Measurements from ENCODE around the gene SMOC2. TPM values are rescaled to one million over a fixed set of nuclear protein-coding genes. Genes with fewer than 3 reads are reported as not detected.

SMOC2 gene
- total RNA-seq, 2 donors from 2014 or later: not detected

DNA sequence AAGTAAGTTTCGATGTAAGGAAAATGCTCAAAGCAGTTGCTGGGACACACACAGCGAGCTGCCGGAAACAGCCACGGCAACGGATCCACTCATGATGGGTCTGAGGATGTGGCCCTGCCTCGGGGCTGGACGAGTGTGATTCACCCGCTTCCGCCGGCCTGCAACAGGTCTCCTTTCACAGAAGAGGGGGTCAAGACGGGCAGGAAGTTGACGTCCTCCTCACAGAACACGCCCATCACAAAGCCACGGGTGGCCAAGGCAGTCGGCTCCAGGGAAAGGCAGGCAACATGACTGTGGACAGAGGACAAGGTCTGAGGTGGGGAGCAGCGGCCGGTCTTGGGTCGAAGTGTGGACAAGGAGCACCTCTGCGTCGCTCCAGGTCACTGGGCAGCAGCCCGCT is 29.9 kb upstream of the SMOC2 start:
- Mint-ChIP-seq H3K4me1 (no peaks in the 10 kb centered on the region), H3K36me3 (ENCODE audit: low read depth) (no peaks in the 10 kb centered on the region), H3K4me3 (no peak overlapping the region), H3K27ac (no peak overlapping the region), H3K27me3 (peaks cover 14% of the 10 kb centered on the region)
- DNase-seq (no peak), ATAC-seq (no peak)
- no peaks in the 10 kb centered on the region for H3K9me3 ChIP-seq (ENCODE audit: control insufficient read depth, low read length, poor library complexity, severe bottlenecking)

DNA sequence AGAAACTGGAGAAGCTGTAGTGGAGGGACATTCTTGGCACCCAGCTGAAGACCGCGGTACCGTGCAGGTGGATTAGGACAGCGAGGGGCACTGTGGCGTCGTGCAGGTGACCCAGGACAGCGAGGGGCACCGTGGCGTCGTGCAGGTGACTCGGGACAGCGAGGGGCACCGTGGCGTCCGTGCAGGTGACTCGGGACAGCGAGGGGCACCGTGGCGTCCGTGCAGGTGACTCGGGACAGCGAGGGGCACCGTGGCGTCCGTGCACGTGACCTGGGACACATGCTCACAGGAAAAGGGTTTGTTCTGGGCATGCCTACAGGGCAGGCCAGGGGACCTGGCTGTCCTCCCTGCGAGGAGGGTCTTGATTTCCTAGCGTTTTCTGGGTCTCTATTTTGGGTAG is 29.2 kb upstream of the SMOC2 start:
- DNase-seq (no peak), ATAC-seq (no peak)
- Mint-ChIP-seq H3K36me3 (ENCODE audit: low read depth) (no peaks in the 10 kb centered on the region), H3K4me3 (no peak overlapping the region), H3K4me1 (no peaks in the 10 kb centered on the region), H3K27ac (no peak overlapping the region), H3K27me3 (peaks cover 18% of the 10 kb centered on the region)
- no peaks in the 10 kb centered on the region for H3K9me3 ChIP-seq (ENCODE audit: control insufficient read depth, low read length, poor library complexity, severe bottlenecking)

DNA sequence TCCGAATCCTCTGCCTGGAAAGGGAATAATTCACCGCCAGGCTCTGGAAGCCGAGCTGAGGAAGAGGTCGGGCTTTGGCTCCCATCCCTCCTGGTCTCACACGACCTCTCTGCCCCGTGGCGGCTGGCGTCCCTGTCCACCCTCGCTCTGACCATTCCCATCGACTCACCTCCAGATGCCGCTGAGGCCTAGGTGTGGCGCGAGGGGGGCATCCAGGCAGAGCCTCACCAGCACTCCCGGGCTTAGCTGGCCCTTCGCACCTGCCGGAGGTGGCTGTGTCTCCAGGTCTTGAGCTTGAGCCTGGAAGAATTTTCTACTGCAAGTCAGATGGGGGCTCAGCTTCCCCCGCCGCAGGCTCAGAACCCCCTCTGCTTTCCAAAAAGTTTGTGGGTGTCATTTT is 28.5 kb upstream of the SMOC2 start:
- Mint-ChIP-seq H3K27me3 (peaks cover 20% of the 10 kb centered on the region), H3K4me1 (no peaks in the 10 kb centered on the region), H3K36me3 (ENCODE audit: low read depth) (no peaks in the 10 kb centered on the region), H3K27ac (no peak overlapping the region), H3K4me3 (no peak overlapping the region)
- no peak for DNase-seq
- no peak for ATAC-seq
- H3K9me3 ChIP-seq (ENCODE audit: control insufficient read depth, low read length, poor library complexity, severe bottlenecking): no peaks in the 10 kb centered on the region

DNA sequence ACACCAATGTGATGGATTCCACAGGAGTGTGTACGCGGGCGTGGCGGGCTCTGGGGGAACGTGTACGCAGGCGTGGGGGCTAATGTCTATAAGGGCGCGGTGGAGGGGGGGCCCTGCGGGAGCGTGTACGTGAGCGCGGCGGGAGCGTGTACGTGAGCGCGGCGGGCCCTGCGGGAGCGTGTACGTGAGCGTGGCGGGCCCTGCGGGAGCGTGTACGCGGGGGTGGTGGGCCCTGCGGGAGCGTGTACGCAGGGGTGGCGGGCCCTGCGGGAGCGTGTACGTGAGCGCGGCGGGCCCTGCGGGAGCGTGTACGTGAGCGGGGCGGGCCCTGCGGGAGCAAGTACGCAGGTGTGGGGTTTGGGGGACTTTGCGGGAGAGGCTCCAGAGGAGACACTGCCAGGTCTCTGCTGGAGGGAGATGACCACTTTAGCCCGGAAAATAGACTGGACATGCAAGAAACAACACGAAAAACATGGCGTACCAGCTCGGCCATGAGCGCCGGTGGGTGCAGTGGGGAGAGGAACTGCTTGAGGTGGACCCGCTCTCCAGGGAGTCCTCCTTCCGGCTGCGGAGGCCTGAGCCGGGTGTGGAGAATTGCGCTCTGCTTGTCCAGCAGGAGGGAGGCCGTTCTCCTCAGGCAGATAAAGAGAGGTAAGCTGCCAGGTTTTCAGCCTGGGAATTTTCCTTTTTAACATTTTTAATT is 27.8 kb upstream of the SMOC2 start:
- Mint-ChIP-seq H3K27me3 (peaks cover 16% of the 10 kb centered on the region), H3K4me1 (no peaks in the 10 kb centered on the region), H3K27ac (no peak overlapping the region)

DNA sequence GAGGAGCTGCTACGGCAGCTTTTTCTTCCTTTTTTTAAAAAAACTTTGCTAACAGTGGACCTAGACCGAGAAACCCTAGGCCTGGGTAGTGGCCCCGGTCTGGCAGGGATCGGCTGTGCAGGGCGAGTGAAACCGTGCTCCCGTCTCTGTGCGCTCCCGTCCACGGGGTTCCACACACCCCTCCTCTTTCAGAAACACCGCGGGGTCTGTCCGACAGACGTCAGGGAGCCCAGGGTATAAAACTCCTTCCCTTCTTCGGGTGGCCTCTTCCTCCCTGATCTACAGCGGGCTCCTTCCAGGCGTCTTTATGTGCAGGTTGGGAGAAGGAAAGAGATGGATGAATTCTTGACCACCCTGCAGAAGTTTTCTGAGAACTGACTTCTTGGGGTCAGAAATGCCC is 27.1 kb upstream of the SMOC2 start:
- H3K27ac Mint-ChIP-seq: no peak overlapping the region
- no peak for DNase-seq
- peaks cover 20% of the 10 kb centered on the region for H3K27me3 Mint-ChIP-seq
- H3K4me3 Mint-ChIP-seq: no peak overlapping the region
- H3K9me3 ChIP-seq (ENCODE audit: control insufficient read depth, low read length, poor library complexity, severe bottlenecking): no peaks in the 10 kb centered on the region
- H3K36me3 Mint-ChIP-seq (ENCODE audit: low read depth): no peaks in the 10 kb centered on the region
- no peak for ATAC-seq
- H3K4me1 Mint-ChIP-seq: no peaks in the 10 kb centered on the region

More for the DNA sequence above, 27.8 kb upstream of the SMOC2 start:
- no peak overlapping the region for H3K4me3 Mint-ChIP-seq
- H3K9me3 ChIP-seq (ENCODE audit: control insufficient read depth, low read length, poor library complexity, severe bottlenecking): no peaks in the 10 kb centered on the region
- no peaks in the 10 kb centered on the region for H3K36me3 Mint-ChIP-seq (ENCODE audit: low read depth)
- no peak for ATAC-seq
- no peak for DNase-seq

DNA sequence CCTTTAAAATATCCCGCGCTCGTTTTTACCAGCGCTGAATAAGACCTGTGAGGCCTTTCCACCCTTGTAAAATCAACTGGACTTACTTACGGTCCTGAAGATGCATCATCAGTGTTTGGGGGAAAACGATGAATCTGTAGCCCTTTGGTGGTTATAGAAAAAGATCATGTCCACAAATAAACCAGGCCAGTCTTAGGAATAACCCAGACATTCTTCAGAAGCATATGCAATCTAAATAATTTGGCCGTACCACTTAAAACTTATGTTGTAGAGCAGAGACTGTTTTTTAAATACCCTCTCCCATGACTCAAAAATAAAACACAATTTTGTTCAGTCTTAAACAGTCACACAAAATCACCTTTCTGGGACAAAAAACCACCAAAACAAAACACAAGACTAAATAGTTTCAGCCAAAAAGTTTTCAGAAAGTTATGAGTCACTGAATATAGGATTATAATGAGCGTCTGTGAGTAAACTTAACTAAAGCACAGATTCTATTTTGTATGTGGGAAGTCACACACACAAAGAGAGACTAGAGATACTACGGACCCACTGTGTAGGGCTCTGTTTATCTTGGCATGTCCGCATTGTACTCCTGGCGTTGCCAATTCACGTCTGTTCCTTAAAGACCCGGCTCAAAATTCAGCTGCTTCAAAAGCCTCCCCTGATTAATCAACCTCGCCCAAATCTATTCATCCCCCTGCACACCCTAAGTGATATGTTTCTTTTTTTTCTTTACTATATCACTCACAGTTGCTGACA is 26.5 kb upstream of the SMOC2 start:
- no peaks in the 10 kb centered on the region for H3K4me1 Mint-ChIP-seq
- no peak for ATAC-seq

DNA sequence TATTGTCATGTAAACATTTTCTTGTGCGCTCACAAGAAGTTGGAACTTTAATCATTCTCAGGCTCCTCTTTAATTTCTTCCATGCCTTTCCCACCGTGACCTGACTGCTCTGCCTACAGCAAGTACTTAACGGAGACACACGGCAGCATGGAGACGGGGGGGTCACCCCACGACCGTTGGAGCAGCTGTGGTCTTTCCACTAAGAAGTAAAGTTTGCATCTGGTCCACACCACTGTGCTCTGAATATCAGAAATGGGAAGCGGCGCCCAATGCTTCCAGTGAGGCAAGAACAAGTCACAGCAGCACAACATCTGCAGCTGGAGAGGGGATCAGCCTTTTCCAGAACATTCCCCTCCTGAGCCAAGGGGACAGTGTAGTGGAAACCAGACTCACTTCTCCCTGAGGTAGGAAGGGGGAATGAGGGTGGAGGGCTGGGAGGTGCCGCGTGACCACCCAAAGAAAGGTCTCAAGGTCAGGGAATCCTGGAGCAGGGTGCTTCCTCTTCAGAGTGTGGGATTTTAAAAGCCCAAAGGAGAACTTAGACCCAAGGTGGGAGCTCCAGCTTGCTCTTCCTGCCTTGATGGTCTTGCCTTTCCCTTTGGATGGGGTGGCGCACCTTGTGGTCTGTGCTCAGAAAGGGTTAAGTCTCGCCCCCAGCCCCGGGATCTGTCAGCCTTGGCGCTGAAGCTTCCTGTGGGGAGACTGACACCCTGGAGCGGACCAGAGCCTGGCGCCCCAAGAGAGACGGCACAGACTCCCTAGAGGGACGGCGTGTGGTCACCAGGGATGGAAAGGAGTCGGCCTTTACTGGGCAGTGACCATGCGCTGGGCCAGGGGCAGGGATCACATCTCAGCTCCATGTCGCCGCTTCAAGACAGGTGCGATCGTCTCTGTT is 25.6 kb upstream of the SMOC2 start:
- H3K4me1 Mint-ChIP-seq: no peaks in the 10 kb centered on the region
- no peaks in the 10 kb centered on the region for H3K9me3 ChIP-seq (ENCODE audit: control insufficient read depth, low read length, poor library complexity, severe bottlenecking)
- H3K4me3 Mint-ChIP-seq: no peak overlapping the region
- ATAC-seq (no peak), DNase-seq (no peak)
- H3K27ac Mint-ChIP-seq: no peak overlapping the region
- H3K36me3 Mint-ChIP-seq (ENCODE audit: low read depth): no peaks in the 10 kb centered on the region
- H3K27me3 Mint-ChIP-seq: peaks cover 21% of the 10 kb centered on the region

More for the DNA sequence above, 26.5 kb upstream of the SMOC2 start:
- Mint-ChIP-seq H3K27me3 (peaks cover 21% of the 10 kb centered on the region), H3K36me3 (ENCODE audit: low read depth) (no peaks in the 10 kb centered on the region), H3K27ac (no peak overlapping the region), H3K4me3 (no peak overlapping the region)
- no peaks in the 10 kb centered on the region for H3K9me3 ChIP-seq (ENCODE audit: control insufficient read depth, low read length, poor library complexity, severe bottlenecking)
- DNase-seq: no peak

DNA sequence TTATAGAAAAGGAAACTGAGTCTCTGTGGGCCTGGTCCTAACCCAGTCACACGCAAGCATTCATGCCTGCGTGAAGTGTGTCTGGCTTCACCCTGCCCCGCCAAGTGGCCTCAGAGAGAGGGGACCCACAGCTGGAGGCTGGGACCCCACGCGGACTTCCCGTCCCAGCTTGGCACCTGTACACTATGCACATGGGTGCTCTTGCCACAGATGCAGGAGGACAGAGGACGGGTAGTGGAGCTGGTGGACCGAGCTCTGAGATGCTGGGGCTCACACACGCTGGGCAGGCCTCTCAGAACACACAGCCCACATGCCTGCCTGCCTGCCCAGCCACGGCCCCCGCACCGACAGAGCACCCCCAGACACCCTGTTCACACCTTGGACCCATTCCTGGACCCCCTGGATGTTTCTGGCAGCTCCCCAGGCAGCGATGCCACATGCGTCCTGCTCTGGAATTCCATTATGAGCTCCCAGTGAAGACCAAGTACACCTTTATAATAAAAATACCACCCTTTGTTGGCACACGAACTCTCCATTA is 24.9 kb upstream of the SMOC2 start:
- Mint-ChIP-seq H3K36me3 (ENCODE audit: low read depth) (no peaks in the 10 kb centered on the region), H3K27ac (no peak overlapping the region), H3K4me1 (no peaks in the 10 kb centered on the region), H3K4me3 (no peak overlapping the region), H3K27me3 (peaks cover 21% of the 10 kb centered on the region)
- H3K9me3 ChIP-seq (ENCODE audit: control insufficient read depth, low read length, poor library complexity, severe bottlenecking): no peaks in the 10 kb centered on the region
- ATAC-seq: no peak
- no peak for DNase-seq

DNA sequence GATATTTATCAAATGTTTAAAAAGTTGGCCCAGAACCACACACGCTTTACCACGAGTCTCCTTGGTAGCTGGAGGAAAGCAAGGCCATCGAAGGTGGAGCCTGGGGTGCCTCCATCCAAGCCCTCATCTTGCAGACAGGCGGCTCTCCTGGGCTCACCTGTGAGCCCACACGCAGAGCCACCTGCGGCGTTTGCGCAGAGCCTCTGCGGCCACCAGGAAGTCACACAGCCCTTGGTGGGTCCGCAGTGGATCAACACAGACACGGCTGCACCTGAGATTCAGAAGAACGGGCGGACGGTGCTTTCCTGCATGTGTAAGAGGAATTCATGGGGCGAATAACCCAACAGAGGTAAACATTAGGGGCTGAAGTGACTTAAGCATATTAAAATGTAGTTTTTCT is 24.5 kb upstream of the SMOC2 start:
- Mint-ChIP-seq H3K4me1 (no peaks in the 10 kb centered on the region), H3K4me3 (no peak overlapping the region), H3K27ac (no peak overlapping the region), H3K36me3 (ENCODE audit: low read depth) (no peaks in the 10 kb centered on the region), H3K27me3 (peaks cover 26% of the 10 kb centered on the region)
- DNase-seq (no peak), ATAC-seq (no peak)
- H3K9me3 ChIP-seq (ENCODE audit: control insufficient read depth, low read length, poor library complexity, severe bottlenecking): no peaks in the 10 kb centered on the region

DNA sequence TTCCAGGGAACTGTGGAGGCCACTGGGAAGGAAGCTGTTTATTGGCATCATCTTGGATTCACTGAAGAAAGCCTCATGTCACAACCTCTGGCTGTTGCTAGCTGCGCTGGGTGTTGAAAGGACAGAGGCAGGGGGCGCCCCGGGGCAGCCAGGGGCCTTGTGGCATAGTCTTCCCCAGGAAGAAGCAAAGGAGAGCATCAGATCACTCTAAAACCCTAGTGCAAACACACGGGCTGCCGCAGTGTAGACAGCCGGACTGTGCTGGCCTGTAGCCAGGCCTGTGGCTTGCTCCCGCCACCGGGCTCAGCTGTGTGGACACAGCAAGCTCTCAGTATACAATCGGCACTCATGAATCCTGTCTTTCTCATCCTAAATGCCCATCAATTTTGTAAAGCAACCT is 23.8 kb upstream of the SMOC2 start:
- H3K36me3 Mint-ChIP-seq (ENCODE audit: low read depth): no peaks in the 10 kb centered on the region
- DNase-seq (no peak), ATAC-seq (no peak)
- H3K9me3 ChIP-seq (ENCODE audit: control insufficient read depth, low read length, poor library complexity, severe bottlenecking): no peaks in the 10 kb centered on the region
- H3K27ac Mint-ChIP-seq: no peak overlapping the region
- H3K27me3 Mint-ChIP-seq: peaks cover 32% of the 10 kb centered on the region
- H3K4me3 Mint-ChIP-seq: no peak overlapping the region
- H3K4me1 Mint-ChIP-seq: no peaks in the 10 kb centered on the region

DNA sequence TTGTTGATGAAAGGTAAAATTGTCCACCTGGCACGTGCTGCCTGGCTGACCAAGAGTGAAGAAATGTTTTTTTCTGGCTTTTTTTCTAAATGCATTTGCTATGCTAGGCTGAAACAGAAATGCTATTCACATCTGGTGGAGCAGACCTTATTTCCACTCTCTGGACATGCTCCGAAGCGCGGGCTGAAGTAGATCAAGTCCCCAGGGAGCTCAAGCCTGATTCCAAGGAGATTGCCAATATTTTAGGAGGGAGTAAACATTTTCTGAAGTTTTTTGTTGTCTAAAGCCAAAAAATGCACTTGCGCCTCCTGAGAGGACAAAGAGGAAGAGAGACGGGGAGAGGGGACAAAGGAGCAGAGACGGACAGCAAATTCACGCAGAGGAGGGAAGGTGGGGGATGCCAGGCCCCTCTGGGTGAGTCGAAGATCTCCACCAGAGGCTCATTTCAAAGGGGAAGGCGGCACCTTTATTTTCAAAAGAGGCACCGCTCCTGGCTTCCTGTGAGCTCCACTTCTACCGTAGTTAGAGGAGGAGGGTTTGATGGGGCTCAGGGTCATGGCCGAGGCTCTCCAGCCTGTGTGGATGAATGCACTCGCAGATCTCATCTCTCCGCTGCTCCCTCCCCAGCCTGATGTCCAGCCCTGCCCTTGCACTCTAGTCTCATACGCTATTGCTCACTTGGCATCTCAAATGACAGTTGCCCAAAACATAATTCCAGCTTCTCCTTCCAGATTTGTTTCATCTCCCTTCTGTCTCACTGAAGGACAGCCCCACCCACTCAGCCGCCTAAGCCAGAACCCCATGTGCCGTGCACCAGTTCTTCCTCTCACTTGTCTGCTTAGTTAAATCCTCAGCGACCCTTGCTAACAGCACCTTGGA is 23.1 kb upstream of the SMOC2 start:
- H3K4me3 Mint-ChIP-seq: no peak overlapping the region
- H3K4me1 Mint-ChIP-seq: no peaks in the 10 kb centered on the region
- H3K9me3 ChIP-seq (ENCODE audit: control insufficient read depth, low read length, poor library complexity, severe bottlenecking): no peaks in the 10 kb centered on the region
- DNase-seq: no peak
- no peak overlapping the region for H3K27ac Mint-ChIP-seq
- ATAC-seq: no peak
- no peaks in the 10 kb centered on the region for H3K36me3 Mint-ChIP-seq (ENCODE audit: low read depth)
- H3K27me3 Mint-ChIP-seq: peaks cover 35% of the 10 kb centered on the region

DNA sequence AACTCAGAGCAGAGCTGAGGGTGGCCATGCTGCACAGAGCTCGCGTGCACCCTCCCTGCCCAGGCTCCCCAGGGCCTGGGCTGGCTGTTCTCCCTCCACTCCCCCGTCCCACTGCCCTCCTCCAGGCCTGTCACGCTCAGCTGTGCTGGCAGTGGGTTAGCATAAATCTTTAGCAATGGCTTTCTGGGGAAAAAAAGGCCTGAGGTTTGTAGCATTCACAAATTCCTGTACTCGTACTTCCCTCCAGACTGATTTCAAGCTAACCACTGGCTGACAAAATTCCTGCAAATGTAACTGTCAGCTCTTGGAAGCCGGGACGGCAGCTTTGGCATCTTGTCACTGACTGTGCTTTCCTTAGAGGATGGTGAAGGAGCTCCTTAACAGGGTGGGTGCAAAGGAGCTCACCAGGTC is 22.3 kb upstream of the SMOC2 start:
- Mint-ChIP-seq H3K27ac (no peak overlapping the region), H3K36me3 (ENCODE audit: low read depth) (no peaks in the 10 kb centered on the region), H3K4me3 (no peak overlapping the region), H3K27me3 (peaks cover 35% of the 10 kb centered on the region), H3K4me1 (no peaks in the 10 kb centered on the region)
- DNase-seq (no peak), ATAC-seq (no peak)
- H3K9me3 ChIP-seq (ENCODE audit: control insufficient read depth, low read length, poor library complexity, severe bottlenecking): no peaks in the 10 kb centered on the region

All from T-helper 17 cell (primary cell).